Sigmoid colon (tissue), 7 donors: Measurements from ENCODE around the gene ACAA2. TPM values are rescaled to one million over a fixed set of nuclear protein-coding genes. Genes with fewer than 3 reads are reported as not detected.

ENCODE experiments used
- DNase-seq: peaks from one replicate; pipeline ENCODE4 v3.0.0-alpha.2; 2019
- H3K27ac ChIP-seq, 4 donors: fragments of 200-600 bp; sonication (generic); one replicate each; pipeline ENCODE4 v1.5.1; 2016 to 2019; ENCODE audit warnings: mild to moderate bottlenecking in 1 of 4
- H3K27me3 ChIP-seq, 3 donors: fragments of 200-600 bp; sonication (generic); one replicate each; pipeline ENCODE4 v1.5.1; 2019; ENCODE audit warnings: mild to moderate bottlenecking in 1 of 3
- H3K36me3 ChIP-seq, 4 donors: fragments of 200-600 bp; sonication (generic); one replicate each; pipeline ENCODE4 v1.5.1; 2016 to 2019
- H3K4me1 ChIP-seq, 4 donors: fragments of 200-600 bp; sonication (generic); one replicate each; pipeline ENCODE4 v1.5.1; 2017 to 2019
- H3K4me3 ChIP-seq, 4 donors: fragments of 200-600 bp; sonication (generic); one replicate each; pipeline ENCODE4 v1.5.1; 2017 to 2019; ENCODE audit warnings: mild to moderate bottlenecking in 2 of 4, moderate library complexity in 1 of 4
- H3K9me3 ChIP-seq, 4 donors: fragments of 200-600 bp in 3 of 4; sonication (generic) in 3 of 4; one replicate each; pipeline versions ENCODE4 v1.5.1 to v1.6.1; 2013 to 2019
- EP300 ChIP-seq, 4 donors: sonication (generic); formaldehyde crosslinking; IDR thresholded peaks; one replicate each; pipeline ENCODE4 v1.6.1; 2017; ENCODE audit warnings: antibody characterized with exemption in 4 of 4
- POLR2A ChIP-seq, 2 donors: fragments of 450-650 bp; IDR thresholded peaks; one replicate each; pipeline ENCODE4 v1.6.1; 2016; ENCODE audit warnings: antibody characterized with exemption in 2 of 2, mild to moderate bottlenecking in 2 of 2, moderate library complexity in 2 of 2
- POLR2AphosphoS5 ChIP-seq, 4 donors: sonication (generic); formaldehyde crosslinking; IDR thresholded peaks; one replicate each; pipeline ENCODE4 v1.6.1; 2017; ENCODE audit warnings: antibody characterized with exemption in 4 of 4
- WGBS, 2 donors: extraction: QIAGEN DNeasy Blood & Tissue Kit; methylation state at CpG; one replicate each; pipeline ENCODE4 v1.1.7; 2013; 5-methylcytosine and 5-hydroxymethylcytosine counted together
- intact Hi-C: fragments of 100-400 bp; cut with DNase I; formaldehyde crosslinking; loops from one replicate; pipeline ENCODE4 v1.15.1; 2023
- polyA plus RNA-seq, 3 donors: library from polyadenylated mRNA; stranded (reverse); fragments of 200-250 nt; gene quantifications; one replicate each; pipeline ENCODE4 v1.2.3, GENCODE V29; 2013
- total RNA-seq, 4 donors: library from RNA; depleted of rRNA; stranded (reverse); fragments of >200 nt; gene quantifications; one replicate each; pipeline ENCODE4 v1.1.0, GENCODE V29; 2016
- TF ChIP-seq, protein P1 (sequence below), 4 experiments: fragments of 450-650 bp in 3 of 4; fragments of 200-600 bp in 1 of 4; IDR thresholded peaks; one replicate each; pipeline ENCODE4 v1.5.1; 2016 to 2019; ENCODE audit warnings: antibody characterized with exemption in 4 of 4, mild to moderate bottlenecking in 3 of 4, moderate library complexity in 2 of 4
- donor health status: healthy with polysubstance abuse.
- donor health status: Bipolar disorder and iron deficiency.
- donor health status: healthy.

Gene ACAA2
- total and polyA plus RNA-seq, 7 donors, result 61.8 to 478 (median 87.7) TPM

DNA sequence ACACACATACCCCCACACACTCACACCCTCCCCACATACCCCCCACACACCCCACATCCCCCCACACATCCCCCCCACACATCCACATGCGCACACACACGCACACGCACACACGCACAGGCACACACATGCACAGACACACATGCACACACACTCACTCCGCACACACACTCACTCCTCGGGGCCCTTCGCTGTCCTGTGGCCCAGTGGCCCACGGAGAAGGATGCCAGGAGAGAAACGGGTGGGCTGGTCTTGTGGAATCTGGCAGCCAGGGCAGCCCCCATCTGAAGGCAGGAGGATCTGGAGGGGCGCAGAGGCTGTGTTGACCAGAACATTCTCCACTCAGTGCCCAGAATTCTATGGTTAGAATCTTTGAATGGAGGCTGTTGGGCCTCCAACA is 51.6 kb downstream of the ACAA2 start:
- DNase-seq, result no peak
- intact Hi-C loops, result no loop called here
- H3K4me3 ChIP-seq, result no peak overlapping the region
- H3K27me3 ChIP-seq, result no peaks in the 10 kb centered on the region
- peaks cover 0 to 10% (median 5%) of the 10 kb centered on the region in 4 donors for H3K4me1 ChIP-seq
- no peaks in the 10 kb centered on the region for H3K9me3 ChIP-seq
- 84 to 92% methylated on average over 10 of the region's 10 CpGs for WGBS, 2 donors
- no peaks in the 10 kb centered on the region for H3K36me3 ChIP-seq
- H3K27ac ChIP-seq, result no peak overlapping the region
- TF ChIP-seq, protein P1, sequence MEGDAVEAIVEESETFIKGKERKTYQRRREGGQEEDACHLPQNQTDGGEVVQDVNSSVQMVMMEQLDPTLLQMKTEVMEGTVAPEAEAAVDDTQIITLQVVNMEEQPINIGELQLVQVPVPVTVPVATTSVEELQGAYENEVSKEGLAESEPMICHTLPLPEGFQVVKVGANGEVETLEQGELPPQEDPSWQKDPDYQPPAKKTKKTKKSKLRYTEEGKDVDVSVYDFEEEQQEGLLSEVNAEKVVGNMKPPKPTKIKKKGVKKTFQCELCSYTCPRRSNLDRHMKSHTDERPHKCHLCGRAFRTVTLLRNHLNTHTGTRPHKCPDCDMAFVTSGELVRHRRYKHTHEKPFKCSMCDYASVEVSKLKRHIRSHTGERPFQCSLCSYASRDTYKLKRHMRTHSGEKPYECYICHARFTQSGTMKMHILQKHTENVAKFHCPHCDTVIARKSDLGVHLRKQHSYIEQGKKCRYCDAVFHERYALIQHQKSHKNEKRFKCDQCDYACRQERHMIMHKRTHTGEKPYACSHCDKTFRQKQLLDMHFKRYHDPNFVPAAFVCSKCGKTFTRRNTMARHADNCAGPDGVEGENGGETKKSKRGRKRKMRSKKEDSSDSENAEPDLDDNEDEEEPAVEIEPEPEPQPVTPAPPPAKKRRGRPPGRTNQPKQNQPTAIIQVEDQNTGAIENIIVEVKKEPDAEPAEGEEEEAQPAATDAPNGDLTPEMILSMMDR (IDR thresholded peaks at IDR 0.05), result no peak
- TF ChIP-seq POLR2A (IDR thresholded peaks at IDR 0.05), result no peak
- no peak for TF ChIP-seq POLR2AphosphoS5 (IDR thresholded peaks at IDR 0.05)
- TF ChIP-seq EP300 (IDR thresholded peaks at IDR 0.05), result no peak

DNA sequence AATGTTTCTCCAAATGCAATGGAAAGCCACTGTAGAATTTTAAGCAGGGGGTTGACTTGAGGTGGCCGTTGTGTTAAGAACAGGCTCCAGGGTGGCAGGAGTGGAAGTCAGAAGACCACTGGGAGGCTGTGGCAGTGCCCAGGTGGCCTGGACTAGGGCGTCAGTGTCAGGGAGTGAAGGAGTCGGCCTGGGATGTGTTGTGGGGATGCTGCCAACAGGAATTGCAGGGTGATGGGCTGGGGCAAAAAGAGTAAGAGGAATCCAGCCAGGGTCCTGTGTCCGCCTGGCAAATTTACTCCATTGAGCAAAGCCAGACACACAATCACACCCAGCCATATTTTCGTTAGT is 55.1 kb downstream of the ACAA2 start:
- DNase-seq, result no peak
- no peaks in the 10 kb centered on the region for H3K36me3 ChIP-seq
- WGBS, 2 donors, result 87 to 92% methylated on average over 5 of the region's 5 CpGs
- H3K27me3 ChIP-seq, result no peaks in the 10 kb centered on the region
- no peaks in the 10 kb centered on the region for H3K4me1 ChIP-seq
- TF ChIP-seq POLR2A (IDR thresholded peaks at IDR 0.05) (no peak), POLR2AphosphoS5 (IDR thresholded peaks at IDR 0.05) (no peak), EP300 (IDR thresholded peaks at IDR 0.05) (no peak)
- TF ChIP-seq, protein P1 (IDR thresholded peaks at IDR 0.05), result no peak
- no peak overlapping the region for H3K27ac ChIP-seq
- intact Hi-C loops, result no loop called here
- no peak overlapping the region for H3K4me3 ChIP-seq
- H3K9me3 ChIP-seq, result no peaks in the 10 kb centered on the region

DNA sequence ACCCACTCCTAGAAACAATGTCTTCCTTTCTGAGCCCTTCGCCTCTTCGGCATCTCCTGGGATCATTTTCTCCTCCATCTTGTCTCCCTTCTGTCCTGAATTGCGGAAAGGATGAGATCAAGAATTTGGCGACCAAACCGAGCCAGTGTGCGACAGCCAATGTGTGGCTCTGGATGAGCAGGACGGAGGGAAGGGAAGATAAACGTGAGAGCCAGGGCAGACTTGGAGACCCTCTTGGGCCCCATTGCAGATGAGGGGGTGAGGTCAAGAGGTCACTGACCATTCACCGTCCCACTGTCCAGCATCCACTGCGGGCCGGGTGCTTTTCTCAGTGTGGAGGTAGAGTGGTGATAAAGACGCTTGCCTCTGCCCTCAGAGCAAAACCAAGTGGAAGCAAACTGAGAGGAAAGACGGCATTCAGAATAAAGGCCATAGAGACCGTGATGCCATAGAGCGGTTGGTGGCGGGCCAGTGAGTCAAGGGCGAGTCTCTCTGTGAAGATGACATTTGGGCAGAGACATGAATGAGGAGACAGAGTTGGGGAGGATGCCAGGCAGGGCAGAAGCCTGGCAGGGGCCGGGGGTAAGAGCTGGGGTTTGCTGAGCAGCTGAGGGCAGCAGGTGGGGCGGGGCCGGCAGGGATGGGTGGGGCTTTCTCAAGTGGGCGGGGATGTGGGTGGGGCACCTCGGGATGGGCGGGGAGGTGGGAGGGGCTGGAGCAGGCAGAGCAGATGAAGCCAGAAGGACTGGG is 55.6 kb downstream of the ACAA2 start:
- TF ChIP-seq POLR2AphosphoS5 (IDR thresholded peaks at IDR 0.05), result no peak
- TF ChIP-seq POLR2A (IDR thresholded peaks at IDR 0.05), result no peak
- TF ChIP-seq, protein P1 (IDR thresholded peaks at IDR 0.05), result no peak
- no peak for TF ChIP-seq EP300 (IDR thresholded peaks at IDR 0.05)
- no peak for DNase-seq
- Histone ChIP-seq H3K4me3 (no peak overlapping the region), H3K9me3 (no peaks in the 10 kb centered on the region), H3K4me1 (no peaks in the 10 kb centered on the region), H3K36me3 (no peaks in the 10 kb centered on the region), H3K27me3 (no peaks in the 10 kb centered on the region), H3K27ac (no peak overlapping the region)
- intact Hi-C loops, result no loop called here
- 78 to 87% methylated on average over 23 of the region's 23 CpGs for WGBS, 2 donors

DNA sequence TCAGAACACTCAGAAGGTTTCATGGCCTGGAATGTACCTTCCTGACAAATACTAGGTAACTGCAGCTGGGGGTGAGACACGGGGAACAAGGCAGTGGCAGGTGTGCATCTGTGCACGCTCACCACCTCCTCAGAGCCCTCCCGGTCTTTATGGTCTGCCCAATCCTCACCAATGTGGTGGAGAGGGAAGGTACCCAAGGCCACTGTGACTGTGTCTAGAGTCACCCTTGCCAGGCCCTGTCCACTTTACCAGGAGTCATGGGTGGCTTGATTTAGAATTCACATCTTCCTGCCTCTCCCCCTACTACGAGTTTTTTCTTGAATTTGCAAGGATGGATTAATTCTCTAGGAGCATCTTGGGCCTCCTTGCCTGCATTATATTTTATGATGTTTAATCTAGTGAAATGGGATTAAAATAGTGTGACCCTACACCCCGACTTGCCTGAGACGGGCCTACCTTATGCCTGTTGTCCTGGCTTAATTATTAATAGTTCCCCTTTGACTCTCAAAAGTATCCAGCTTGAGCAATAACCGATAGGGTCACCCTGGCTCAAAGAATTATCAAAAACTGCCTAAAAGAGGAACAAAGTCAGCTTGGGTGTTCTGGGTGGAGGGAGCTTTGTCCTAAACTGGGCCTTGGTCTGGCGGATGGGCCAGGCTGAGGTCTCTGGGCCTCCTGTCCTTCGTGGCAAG is 56.5 kb downstream of the ACAA2 start:
- Histone ChIP-seq H3K27me3 (no peaks in the 10 kb centered on the region), H3K27ac (no peak overlapping the region), H3K4me3 (no peak overlapping the region), H3K9me3 (no peaks in the 10 kb centered on the region), H3K4me1 (no peaks in the 10 kb centered on the region), H3K36me3 (no peaks in the 10 kb centered on the region)
- intact Hi-C loops, result no loop called here
- WGBS, 2 donors, result 83 to 89% methylated on average over 9 of the region's 9 CpGs
- TF ChIP-seq EP300 (IDR thresholded peaks at IDR 0.05) (no peak), POLR2A (IDR thresholded peaks at IDR 0.05) (no peak), POLR2AphosphoS5 (IDR thresholded peaks at IDR 0.05) (no peak)
- TF ChIP-seq, protein P1 (IDR thresholded peaks at IDR 0.05), result no peak
- DNase-seq, result no peak
